NB4 (cell line): ENCODE results near the gene ENPP6.

Experiments used
- DNase-seq: peaks from one replicate; pipeline ENCODE4 v3.0.0; 2010; ENCODE audit warnings: low read depth
- H3K4me3 ChIP-seq: one replicate; pipeline ENCODE4 v1.5.1; 2011; ENCODE audit warnings: mild to moderate bottlenecking, low read depth, low read length, moderate library complexity
- MAX ChIP-seq: IDR thresholded peaks from 2 replicates; pipeline ENCODE4 v1.6.1; 2011; ENCODE audit warnings: low read depth, low read length
- MYC ChIP-seq: IDR thresholded peaks from 2 replicates; pipeline ENCODE4 v1.6.1; 2011; ENCODE audit warnings: low read depth, low read length
- POLR2A ChIP-seq: IDR thresholded peaks from 2 replicates; pipeline ENCODE4 v1.6.1; 2011; ENCODE audit warnings: mild to moderate bottlenecking; ENCODE audit not compliant: insufficient read length; ENCODE audit errors: extremely low read depth
- TF ChIP-seq, protein P1 (sequence below): IDR thresholded peaks from one replicate; pipeline ENCODE4 v1.5.1; 2012; ENCODE audit warnings: low read depth, low read length

Gene ENPP6

DNA sequence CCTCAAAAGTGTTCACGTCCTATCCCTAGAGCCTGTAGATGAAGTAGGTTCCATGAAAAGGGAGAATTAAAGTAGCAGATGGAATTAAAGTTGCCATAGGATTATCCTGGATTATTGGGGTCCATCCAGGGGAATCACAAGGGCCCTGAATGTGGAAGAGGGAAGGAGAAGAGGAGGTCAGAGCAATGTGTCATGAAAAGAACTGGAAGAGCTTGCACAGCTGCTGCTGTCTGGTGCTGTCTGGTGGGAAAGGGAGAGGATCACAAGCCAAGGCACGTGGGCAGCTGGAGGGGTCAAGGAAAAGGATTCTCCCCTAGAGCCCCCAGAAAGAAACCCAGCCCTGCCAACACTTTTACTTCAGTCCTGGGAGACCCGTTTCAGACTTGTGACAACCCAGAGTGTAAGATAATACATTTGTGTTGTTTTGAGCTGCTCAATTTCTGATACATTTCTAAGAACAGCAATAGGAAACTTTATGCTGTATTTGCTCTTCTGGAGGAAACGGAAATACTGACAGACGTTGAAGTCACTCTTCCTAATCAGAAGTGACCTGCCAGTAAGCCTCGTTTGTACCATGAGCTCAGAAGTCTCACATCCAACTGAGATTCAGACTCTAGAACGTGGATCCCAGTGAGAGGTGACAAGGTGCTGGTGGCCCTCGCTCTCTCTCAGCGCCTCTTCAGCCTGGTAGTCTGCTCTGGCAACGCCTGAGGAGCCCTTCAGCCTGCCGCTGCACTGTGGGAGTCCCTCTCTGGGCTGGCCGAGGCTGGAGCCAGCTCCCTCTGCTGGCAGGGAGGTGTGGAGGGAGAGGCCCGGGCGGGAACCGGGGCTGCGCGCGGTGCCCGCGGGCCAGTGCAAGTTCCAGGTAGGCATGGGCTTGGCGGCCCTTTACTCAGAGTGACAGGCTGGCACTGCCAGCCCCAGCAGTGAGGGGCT, 34.7 kb upstream of the ENPP6 start:
- H3K4me3 ChIP-seq = no peak overlapping the region
- DNase-seq = no peak
- TF ChIP-seq, protein P1, sequence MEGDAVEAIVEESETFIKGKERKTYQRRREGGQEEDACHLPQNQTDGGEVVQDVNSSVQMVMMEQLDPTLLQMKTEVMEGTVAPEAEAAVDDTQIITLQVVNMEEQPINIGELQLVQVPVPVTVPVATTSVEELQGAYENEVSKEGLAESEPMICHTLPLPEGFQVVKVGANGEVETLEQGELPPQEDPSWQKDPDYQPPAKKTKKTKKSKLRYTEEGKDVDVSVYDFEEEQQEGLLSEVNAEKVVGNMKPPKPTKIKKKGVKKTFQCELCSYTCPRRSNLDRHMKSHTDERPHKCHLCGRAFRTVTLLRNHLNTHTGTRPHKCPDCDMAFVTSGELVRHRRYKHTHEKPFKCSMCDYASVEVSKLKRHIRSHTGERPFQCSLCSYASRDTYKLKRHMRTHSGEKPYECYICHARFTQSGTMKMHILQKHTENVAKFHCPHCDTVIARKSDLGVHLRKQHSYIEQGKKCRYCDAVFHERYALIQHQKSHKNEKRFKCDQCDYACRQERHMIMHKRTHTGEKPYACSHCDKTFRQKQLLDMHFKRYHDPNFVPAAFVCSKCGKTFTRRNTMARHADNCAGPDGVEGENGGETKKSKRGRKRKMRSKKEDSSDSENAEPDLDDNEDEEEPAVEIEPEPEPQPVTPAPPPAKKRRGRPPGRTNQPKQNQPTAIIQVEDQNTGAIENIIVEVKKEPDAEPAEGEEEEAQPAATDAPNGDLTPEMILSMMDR = no peak
- TF ChIP-seq POLR2A (no peak), MAX (no peak), MYC (no peak)

DNA sequence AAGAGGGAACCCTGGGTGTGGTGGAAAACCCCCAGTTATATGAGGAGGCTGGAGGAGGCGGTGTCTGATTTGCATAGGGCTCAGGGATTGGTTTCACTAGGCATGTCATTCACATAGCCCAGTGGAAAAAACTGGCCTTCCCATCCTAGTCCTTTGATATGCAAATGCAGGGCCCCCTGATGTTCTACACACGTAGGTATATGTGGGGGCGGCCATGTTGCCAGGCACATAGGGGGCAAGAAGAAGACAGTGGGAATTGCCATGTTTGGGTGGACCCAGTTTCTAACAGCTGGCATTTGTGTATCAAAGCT, 34.0 kb upstream of the ENPP6 start:
- no peak overlapping the region for H3K4me3 ChIP-seq
- TF ChIP-seq, protein P1 = no peak
- TF ChIP-seq MAX = no peak
- TF ChIP-seq POLR2A = no peak
- no peak for TF ChIP-seq MYC
- no peak for DNase-seq

GRCh38 chr4:184250795-184251669, 33.4 kb upstream of the ENPP6 start:
- DNase-seq = peak; percentile 76
- TF ChIP-seq POLR2A = no peak
- TF ChIP-seq, protein P1 = peak; percentile 45
- no peak overlapping the region for H3K4me3 ChIP-seq

- TF ChIP-seq POLR2A (no peak), MYC (no peak), MAX (no peak)
- TF ChIP-seq, protein P1 = no peak
- H3K4me3 ChIP-seq = no peak overlapping the region
- DNase-seq = no peak
Observed at GRCh38 chr4:184248216-184248615, 30.5 kb upstream of the ENPP6 start.

DNA sequence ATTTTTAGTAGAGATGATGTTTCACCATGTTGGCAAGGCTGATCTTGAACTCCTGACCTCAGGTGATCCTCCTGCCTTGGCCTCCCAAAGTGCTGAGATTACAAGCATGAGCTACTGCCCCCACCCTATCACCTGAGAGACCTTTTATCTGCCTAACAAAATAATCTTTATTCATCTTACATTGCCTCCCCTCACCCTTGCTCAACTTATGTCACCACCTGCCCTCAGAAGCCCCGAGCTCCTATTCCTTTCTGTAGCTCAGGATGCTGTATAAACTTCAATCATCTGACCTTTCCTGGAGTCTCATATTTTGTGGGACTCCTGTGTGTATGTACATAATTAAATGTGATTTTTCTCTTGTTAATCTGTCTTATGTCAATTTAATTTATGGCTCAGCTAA, 29.7 kb upstream of the ENPP6 start:
- TF ChIP-seq, protein P1 = no peak
- TF ChIP-seq MYC (no peak), MAX (no peak), POLR2A (no peak)

More for the DNA sequence above, 29.7 kb upstream of the ENPP6 start:
- H3K4me3 ChIP-seq = no peak overlapping the region
- no peak for DNase-seq
